ENCODE results near the gene NAV3.
A peak's percentile ranks its signal among the peaks of the same experiment; 100 is the strongest.

The NAV3 gene

DNA sequence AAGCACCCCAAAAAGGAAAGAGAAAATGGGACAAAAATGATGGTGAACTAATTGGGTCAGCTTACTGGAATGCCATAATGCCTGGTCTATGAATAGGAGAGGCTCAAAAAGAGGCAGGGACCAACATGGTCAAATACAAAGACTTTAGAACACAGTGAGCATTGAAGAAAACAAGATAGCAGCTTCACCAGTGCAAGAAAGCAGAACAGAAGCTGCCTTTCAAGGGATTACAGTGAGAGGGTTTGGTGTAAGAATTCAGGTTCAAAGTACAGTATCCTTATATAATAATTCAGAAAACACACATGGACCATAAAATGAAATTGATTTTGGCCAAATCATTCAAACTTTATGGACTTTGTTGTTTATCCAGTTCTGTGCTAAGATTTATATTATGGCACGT lies 162.1 kb downstream of the NAV3 start:
- no peak for DNase-seq

DNA sequence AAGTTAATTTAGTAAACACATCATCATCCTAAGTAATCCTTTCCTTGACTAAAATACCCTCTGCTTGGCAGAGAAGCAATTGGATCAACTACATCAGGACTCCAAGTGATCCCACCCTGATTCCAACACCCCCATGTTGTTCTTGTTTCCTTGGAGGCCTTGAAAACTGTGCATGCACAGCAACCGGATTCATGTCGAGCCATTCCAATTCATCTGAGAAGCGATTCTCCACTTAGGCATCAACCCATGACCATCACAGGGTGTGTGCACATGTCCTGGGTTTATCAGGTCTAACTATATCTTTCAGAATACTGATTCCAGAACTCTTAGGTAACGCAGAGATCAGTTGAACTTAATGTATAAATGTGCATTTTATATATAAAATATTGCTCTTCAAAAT lies 163.0 kb downstream of the NAV3 start:
- no peak for DNase-seq

DNA sequence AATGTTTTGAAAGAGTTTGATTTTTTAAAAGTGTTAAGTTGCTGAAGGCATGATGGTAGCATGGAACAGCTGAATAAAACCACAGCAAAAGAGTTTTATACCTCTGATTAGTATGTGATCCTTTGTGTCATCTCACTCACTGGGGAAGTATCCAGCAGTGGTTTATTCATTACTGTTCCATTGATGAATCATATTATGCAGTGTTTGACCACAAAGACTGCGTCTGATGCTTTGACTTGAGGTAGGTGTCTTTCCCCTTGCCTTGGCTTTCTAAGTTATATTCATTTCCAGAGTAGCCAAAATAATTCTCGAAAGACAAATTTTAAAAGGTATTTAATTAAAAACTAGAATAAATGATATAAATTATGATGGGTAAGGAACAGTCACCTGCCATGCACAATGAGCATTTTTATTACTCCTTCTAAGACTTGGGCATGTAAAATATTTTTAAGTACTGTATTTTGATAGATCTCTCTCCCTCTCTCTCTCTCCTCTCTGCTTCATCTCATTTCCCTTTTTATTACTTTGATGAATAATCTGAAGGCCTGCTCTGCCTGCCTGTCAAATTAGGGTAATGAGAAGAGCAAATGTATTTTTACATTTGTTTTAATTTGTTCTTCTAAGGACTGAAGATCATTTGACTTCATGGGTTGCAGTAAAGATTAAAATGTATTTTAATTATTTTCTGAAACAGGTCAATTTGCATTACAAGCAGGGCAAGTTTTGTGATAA lies 164.9 kb downstream of the NAV3 start:
- DNase-seq, result peak; percentile 89

DNA sequence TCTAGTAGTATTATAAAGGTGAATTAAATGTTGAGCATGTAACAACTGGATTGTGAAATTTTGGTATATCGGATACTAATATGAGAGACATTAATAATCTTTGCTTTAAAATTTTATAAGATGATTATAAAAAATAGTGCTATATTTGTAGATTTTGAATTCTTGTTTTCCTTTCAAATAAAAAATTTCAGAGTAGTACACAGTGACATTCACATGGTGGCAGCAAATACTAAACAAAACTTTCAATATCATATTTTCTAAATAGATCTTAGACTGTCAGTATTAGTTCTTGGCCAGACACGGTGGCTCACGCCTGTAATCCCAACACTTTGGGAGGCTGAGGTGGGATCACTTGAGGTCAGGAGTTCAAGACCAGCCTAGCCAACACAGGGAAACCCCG lies 166.0 kb downstream of the NAV3 start:
- DNase-seq, result no peak

DNA sequence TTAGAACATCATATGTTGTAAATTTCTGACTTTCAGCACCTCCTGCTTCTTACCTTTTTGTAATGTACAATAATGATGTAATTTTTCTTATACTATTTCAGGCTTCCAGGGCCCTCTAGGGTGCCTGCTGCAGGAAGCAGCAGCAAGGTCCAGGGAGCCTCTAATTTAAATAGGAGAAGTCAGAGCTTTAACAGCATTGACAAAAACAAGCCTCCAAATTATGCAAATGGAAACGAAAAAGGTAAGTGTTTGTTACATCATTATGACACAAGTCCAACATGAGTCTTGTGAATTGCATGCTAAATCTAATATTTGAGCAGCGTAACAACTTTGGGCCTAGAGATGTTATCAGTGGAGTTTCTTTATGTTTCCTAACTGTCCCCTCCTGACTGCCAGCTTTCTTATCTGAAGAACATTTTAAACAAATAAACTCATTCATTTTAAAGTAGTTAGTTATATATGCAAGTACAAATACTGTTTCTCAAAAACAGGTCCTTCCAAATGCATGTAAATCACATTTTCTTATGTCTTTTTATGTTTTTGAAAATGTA lies 167.6 kb downstream of the NAV3 start:
- DNase-seq, result no peak

DNA sequence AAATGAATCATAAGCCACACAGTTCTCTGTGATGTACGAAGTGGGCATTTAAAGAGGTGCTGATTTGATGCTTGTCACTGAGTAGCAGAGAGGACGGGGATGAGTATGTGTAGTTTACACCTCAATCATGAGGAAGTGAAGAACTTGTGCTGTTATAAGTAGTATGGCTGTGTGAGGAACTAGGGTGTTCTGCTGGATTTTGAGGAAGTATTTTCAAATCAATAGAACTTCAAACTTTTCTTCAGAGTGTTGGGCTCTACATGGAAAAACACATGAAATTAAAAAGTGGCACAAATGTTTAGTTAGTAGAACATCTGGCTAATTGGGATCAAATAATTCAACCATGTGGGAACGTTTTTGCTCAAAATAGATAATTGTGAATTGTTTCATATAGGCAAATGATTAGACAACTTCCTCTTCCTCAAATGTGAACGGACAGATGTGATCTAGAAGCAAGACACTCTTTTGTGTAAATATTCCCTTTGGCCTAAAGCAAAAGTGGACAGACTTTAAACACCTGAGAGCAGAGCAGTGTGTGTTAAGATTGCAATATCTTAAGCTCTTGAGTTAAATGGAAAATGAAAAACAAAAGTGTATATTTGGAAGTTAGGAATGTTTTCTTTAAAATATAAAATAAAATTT lies 168.5 kb downstream of the NAV3 start:
- DNase-seq, result no peak

DNA sequence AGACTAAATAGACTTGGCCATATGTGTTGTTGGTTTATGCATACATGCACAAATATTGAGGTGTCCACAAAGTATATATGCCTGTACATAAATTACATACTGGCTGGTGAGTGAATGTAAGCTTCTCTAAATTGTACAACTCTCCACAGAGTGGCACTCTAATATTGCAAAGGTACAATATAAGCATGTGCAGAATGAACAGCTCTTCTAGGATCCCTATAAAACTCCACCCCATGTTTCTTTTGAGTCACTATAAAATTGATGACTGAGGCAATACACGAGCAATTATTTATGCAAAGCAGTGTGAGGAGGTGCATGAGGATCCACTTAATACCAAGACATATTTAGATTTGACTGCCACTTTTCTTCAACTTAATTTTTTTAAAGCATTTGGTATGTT lies 172.2 kb downstream of the NAV3 start:
- no peak for DNase-seq

DNA sequence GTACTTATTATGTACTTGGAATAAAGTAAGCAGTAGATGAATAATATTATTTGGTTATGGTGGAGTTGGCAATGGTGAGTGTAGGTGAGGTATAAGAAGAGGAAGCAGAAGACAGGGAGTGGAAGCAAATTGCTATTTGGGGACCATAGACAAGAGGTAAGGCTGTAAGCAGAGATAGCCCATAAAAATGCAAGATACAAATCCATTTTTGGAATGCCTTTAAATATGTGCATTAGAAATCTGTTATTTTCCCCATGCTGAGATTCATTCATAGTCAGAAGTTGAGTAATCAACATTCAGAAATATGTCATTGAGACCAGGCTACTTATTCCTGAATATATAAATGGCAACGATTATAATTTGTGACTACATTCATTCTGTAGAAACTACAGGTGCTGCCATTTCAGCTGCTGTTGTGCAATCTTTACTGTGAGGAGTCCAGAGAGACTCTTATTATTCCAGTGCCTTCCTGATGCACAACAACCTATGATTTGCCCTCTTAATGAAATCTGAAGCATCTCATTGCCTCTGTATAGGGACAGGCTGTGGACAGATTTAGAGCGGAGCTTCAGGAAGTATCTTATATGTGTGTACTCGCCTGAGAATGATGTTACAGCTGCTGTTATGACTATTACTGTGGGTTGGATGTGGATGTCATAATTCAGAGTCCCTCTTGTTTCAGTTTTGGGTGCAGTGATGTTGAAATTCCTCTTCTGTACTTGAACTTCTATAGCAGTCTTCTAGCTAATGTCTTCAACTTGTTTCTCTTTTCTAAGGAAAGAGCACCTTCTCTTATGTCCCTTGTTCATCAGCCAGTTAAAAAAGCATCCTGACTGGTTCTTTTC lies 173.8 kb downstream of the NAV3 start:
- DNase-seq, result no peak

DNA sequence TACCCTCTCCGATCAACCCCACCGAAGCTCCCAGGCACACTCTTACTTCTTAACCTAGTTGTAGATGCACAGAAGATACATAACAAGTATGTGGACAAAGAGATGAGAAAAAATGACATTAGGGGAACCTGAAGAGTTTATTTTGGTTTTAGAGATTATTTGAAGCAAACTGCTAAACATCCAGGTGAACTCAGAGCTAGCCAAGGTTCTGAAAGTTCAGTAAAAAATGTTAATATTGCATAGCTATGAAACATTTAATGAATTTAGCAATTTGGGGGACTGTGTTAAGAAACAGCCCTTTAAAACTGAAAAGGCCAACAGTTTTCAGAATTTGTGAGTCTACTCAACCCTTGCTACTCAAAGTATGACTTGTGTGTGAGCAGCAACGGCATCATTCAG lies 174.4 kb downstream of the NAV3 start:
- no peak for DNase-seq

DNA sequence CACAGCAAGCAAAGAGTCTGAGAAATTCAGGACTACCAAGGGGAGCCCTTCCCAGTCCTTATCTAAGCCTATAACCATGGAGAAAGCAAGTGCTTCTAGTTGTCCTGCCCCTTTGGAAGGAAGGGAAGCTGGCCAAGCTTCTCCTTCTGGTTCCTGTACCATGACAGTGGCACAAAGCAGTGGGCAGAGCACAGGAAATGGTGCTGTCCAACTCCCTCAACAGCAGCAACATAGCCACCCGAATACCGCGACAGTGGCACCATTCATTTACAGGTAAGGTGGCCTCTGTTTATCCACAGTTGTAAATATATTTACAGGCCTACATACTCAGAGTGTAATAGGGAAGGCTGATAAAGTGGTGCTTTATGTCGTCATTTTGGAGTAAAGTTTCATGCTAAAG lies 176.5 kb downstream of the NAV3 start:
- no peak for DNase-seq

DNA sequence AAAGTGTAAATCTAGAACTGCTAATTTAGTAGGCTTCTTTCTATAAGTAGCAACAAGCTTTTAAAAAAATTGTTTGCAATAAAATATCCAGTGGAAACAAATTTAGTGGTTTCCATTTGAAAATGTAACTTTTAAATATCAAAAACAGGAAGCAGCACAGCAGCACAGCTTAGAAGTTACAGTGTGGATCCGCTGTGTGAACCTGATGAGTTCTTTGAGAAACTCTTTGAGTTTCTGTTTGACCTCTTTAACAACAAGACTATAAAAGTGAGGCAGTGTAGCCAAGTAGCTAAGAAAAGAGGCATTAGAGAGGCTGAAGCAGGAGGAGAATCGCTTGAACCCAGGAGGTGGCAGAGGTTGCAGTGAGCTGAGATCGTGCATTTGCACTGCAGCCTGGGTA lies 178.3 kb downstream of the NAV3 start:
- no peak for DNase-seq

DNA sequence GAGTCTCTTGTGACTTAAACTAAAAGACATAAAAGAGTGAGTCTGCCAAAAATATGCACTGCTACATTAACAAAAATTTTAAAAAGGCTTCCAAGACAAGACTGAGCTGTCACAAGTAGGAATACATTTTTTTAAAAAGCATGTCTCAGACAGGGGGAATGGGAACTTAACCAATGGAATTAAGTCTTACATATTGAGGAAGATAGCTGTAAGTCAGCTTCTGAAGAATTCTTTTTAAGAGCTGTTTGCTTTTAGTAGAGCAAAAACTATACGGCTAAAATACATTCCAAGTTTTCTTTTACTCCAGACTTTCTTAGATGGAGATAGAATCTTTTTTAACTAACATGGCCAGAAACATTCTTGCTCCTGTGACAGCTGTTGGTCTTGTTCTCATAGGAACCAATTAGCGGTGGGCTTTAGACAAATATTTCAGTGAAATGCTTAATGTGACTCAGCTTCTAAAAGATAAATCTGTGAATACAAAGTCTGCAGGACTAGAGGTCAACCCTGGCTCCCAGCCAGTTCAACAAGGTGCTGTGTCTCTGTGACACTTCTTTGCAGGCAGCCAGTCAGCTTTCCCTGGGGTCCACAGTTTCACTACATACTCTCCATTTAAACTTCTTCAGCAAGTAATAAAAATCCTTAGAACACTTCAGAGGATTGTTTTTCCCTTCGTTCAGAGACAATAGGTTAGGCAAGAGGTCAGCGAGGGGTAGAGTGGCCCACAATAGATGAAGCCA lies 187.6 kb downstream of the NAV3 start:
- peak; percentile 59 for DNase-seq

DNA sequence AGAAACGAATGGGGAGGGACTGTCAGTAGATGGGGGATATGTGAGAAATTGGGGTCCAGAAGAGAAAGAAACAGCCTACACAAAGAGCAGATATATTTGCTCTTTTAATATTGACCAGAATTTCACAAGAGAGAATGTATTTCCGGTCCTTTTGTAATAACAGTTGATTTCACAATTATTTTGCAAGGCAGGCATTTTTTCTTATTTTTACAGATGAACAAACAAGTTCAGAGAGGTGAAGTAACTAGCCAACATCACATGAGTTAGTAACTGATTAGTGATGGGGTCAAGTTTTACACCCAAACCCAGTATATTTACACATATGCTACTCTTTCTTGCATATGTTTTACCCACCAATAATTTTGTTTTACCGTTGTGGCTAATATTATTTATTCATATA lies 188.2 kb downstream of the NAV3 start:
- DNase-seq, result no peak

DNA sequence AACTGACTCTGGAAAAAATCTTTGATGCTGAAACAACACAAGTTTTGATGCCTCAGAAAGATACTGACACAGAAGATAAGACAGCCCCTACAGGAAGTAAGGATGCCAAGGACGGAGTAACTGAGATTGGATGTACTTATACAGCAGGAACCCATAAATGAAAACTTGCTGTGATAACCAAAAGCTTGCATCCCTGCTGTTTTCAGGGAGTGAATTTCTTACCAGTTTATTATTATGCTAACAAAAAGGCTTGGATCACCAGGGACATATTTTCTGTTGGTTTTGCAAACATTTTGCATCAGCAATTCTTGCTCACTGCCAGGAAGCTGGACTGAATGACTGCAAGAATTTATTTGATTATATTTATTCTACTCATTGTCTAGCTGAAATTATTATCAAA lies 197.7 kb downstream of the NAV3 start:
- DNase-seq, result no peak

DNA sequence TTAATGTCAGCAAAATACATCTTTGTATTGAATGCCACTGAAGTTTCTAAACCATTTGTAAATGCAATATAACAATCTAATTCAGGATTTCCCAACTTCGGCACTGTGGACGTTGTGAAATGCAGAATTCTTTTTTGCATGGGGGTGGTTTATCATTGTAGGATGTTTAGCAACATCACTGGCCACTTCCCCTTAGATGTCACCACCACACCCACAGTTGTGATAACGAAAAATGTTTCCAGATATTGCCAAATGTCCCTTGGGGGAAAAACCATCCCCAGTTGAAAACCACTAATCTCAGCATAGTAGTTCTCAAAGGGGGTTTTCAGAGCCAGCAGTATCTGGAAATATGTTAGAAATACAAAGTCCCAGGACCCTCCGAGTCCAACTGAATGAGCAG lies 203.3 kb downstream of the NAV3 start:
- DNase-seq, result peak; percentile 56

DNA sequence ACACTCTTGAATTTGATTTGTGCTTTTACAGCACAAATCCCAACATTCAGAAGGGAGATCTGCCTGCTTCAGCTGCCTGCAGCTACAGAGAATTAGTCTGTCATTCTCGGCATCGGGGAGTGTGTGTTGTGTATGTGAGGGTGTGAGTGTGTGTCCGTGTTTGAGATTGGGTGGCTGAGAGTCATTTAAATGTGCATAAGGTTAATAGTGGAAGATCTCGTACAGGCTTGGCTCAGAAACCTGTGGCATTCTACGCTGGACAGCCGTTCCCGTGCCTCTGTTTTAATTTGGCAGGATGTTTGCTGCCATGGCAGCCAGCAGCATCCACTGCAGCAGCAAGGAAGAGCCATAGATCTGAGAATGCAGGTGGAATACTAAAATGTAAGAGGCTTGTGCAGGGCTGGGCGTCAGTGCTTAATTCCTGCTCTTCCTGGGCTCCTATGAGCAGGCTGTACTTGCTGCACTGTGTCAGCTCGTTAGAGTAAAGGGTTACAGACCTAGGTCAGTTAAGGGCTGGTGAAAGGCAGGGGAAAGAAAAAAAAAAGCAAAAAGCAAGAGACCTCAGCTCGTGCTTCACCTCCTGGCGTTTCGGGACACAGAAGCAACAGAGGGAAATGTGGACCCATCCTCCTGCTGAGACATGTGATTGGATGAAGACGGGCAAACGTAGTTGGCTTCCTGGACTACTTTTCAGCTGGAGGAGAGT lies 205.4 kb downstream of the NAV3 start:
- no peak for DNase-seq

DNA sequence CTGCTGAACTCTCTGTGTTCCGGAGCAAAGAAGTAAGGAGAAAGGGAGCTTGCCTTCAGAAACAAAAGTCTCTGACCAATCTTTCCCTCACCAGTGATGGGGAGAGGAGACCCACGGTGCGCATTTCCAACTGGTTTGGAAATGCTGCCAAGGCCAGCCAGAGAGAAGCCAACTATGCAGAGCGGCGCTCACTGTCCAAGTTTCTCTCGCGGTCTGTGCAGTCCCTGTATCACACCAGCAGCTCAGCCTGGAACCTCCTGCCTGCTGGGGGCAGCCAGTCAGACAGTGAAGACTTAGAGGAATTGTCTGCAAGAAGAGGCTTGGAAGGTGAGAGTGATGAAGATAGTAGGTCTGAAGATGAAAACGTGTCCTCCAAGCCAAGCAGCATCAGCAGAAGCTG lies 206.2 kb downstream of the NAV3 start:
- no peak for DNase-seq

DNA sequence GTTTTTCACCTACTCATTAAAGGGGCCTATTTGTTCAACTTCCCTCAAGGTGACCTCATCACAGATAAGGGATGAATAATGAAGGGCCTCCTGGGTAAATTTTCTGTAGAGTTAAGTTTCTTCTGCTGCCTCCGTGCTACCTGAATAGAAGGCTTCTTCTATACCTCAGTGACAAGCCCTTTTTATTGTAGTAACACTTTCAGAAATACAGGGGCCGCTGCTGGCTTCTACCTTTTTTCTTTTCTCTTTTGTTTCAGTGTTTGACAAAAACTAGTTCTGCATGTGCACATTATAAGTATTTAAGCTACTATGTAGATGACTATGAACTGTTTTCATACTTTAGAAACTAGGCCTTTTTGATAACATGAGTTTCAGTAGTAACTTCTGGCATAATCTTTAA lies 207.0 kb downstream of the NAV3 start:
- no peak for DNase-seq

DNA sequence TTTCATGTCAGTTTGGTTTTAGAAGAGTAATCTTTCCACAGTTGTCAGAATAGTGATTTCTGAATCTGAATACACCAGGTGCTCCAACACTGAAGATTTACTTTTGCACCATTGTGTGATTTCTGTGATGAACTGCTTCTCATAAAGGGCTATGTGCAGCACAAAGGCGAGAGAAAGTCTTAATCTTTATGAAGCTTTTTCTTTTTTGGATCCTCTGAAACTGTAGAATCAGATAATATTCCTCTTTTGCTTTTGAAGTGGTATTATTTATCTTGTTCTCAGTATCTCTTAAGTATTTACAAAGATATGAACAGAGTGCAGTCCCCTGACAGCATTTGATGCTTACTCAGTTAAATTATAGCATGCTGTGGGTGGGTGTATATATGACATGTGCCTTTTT lies 207.8 kb downstream of the NAV3 start:
- no peak for DNase-seq

DNA sequence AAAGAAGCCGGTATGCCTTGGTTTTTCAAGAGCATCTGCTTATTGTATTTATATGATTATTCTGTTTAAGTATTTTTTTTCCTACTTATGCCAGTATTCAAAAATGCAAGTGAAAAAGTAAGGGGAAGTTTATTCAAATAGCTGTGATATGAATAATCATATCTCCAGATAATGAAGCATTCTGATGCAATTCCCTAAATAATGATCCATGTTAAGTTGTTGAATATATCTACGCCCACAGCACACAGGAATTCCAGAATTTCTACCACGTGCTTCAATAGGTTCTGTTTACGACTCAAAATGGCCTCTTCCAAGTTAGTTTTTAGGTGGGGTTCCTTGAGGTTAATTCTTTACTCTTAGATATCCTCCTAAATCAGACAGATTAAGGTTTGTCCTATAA lies 208.3 kb downstream of the NAV3 start:
- DNase-seq, result peak; percentile 21

DNA sequence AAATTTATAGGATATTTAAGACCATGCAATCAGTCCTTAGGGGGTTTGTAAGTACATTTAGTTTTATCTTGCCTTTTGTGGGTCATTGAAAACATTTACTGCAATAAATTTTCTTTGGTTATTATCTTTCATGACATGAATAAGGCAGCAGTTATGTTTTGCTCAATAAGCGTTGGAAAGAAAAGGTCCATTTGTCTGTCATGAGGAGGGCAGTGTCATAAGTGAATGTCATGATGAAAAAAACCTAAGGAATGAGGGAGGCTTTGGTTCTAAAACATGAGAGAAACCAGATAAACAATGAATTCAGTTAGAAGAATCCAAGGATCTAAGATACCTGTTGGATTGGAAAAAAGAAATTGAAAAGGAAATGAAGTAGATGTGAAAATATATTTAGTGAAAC lies 209.4 kb downstream of the NAV3 start:
- peak; percentile 24 for DNase-seq

DNA sequence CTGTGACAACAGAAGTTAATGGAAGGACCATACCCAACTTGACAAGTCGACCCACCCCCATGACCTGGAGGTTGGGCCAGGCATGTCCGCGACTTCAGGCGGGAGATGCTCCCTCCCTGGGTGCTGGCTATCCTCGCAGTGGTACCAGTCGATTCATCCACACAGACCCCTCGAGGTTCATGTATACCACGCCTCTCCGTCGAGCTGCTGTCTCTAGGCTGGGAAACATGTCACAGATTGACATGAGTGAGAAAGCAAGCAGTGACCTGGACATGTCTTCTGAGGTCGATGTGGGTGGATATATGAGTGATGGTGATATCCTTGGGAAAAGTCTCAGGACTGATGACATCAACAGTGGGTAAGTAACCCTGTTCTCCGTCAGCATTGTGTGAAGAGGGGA lies 220.1 kb downstream of the NAV3 start:
- no peak for DNase-seq

Measured in fibroblast of upper back skin (primary cell).